ENCODE measurements around the gene SKOR2.

The SKOR2 gene

DNA sequence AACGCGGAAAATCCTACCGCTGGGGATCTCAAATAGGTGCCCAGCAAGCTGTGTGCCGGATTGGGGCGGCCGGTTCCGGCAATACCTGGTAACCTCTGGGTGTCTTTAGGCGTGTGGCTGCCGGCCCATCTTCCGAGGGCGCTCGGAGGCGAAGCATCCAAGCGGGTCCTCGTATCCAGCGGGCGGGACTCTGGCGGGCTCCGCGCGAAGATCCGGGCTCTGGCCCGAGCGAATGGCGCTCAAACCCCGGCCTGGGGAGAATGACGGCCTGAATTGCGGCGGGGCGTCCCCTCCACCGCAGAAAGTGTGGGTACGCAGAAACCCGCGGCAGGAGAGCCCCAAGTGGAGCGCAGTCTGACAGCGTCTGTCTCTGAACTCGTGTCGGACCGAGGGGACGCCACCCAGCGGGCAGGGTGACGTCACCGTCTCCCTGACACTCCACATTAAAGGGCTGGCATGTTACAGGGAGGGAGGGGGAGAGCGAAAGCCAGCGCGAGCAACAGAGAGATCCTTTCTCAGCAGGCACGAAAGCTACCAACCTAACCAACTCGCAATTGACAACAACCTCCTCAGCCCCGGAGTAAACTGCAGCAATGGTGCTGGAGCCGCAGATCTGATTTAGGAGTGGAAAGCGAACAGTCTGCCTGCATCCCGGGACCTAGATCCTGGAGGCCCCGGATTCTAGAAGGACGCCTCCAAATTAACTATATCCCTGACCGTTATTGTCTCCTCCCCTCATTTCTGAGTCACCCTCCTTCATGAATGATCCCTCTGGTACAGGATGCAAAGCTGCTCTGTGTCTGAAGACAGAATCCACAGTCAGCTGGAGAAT is at the start of gene SKOR2:
Gene SKOR2, minus strand, starts transcription at position 372 of the 832 bp plus-strand sequence. CDS start 2,477 bp downstream, outside the sequence.
- DNase-seq (ENCODE audit: low spot score): no peak

DNA sequence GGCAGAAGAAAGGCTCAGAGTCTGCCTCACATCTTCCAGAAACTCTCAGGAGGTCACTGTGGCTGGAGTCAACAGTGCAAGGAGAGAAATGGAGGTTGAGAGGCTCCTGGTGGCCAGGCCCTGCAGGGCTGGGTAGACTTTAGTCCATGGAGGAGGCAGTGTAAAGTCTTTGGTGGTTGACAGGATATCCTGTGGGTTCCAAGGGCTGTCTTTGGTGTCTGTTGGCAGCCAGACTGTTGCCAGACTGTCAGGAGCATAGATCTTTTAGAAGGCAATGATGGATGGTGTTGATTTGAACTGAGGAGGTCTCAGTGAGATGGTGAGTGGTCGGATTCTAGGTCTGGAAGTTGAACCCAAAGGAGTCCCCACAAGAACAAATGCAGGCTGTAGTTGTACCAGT is 45.0 kb upstream of the SKOR2 start:
- DNase-seq (ENCODE audit: low spot score): no peak

GRCh38 chr18:47294801-47295200 is 43.3 kb upstream of the SKOR2 start:
- DNase-seq (ENCODE audit: low spot score): no peak

DNA sequence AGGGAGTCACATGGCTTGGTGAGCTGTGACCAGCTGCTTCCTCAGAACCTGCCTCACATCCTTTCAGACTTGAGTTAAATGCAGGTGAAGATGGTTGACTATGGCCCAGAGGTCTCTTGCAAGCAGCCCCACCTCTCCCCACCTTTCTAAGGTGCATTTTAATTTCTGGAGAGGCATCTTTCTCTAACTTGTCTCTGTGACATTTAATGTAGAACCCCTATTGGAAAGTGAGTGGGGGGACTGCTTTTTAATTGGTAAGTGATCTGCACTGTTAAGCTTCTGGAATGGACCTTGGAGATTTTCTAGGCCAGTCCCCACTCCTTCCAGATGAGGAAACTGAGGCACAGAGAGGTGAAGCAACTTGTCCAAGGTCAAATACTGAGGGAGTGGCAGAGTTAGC is 37.3 kb upstream of the SKOR2 start:
- no peak for DNase-seq (ENCODE audit: low spot score)

- no peak for DNase-seq (ENCODE audit: low spot score)
Observed at GRCh38 chr18:47287911-47288585, 36.6 kb upstream of the SKOR2 start.

- DNase-seq (ENCODE audit: low spot score): no peak
Observed at GRCh38 chr18:47286776-47287410, 35.4 kb upstream of the SKOR2 start.

- no peak for DNase-seq (ENCODE audit: low spot score)
Observed at GRCh38 chr18:47285456-47285855, 34.0 kb upstream of the SKOR2 start.

DNA sequence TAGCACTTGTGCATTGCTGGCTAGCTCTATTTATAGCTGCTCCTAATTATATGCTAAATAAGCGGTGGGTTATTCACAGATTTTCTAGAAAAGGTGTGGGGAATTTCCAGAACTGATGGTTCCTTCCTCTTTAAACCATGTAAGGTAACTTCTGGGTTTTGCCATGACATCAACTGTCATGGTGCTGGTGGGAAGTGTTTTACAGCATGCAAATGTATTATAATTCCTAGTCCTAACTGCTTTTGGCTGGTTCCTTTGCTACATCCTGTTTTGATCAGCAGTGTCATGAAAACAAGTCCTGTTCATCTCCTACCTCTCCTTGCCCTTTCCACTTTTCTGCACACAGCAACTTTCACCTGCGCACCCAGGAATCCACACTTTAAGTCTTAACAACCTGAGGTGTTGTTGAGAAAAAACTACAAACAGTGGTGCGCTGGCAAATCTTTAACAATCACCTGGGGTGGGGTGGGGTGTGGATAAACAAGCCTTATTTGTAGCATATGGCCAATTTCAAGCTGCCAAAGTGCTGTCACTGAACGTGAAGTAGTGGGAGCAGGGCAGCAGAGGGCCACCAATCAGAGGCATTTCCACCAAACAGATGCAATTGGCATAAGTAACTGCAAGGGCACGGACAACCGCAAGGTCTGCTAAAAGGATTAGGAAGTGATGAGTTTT is 33.4 kb upstream of the SKOR2 start:
- no peak for DNase-seq (ENCODE audit: low spot score)

DNA sequence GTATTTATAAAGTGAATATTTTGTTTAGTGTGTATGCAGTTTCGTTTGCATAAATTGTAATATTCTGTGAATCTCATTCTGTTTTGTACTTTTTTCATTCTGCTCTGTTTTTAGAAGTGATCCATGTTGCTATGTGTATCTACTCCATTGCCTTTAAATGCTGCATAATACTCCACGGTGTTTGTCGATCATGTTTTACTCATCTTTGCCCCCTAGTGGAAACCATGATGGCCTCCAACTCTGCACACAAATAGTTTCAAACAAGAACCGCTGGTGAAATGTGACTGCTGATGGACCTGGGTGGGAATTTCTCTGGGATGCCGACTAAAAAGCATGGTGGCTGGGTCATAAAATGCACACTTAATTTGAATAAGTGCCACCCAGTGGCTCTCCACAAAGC is 32.0 kb upstream of the SKOR2 start:
- DNase-seq (ENCODE audit: low spot score): peak; percentile 22

DNA sequence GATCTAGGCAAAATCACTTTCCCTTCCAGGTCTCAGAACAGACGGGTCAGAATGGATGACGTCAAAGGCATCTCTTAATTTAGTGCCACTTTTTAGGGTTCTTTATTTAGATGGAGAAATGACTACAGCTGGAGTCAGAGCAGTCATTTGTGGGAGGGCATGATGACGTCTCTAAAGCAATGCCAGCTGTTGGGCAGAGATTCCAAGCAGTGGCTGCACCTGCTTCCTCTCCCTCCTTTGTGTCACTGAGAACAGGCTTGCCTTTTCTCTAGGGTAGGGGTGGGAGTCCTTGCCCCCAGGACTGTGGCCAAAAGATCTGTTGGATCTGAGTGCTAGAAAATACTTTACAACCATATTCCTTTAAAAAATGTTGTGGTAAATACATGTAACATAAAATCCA is 28.7 kb upstream of the SKOR2 start:
- DNase-seq (ENCODE audit: low spot score): no peak

GRCh38 chr18:47274961-47275360 is 23.5 kb upstream of the SKOR2 start:
- no peak for DNase-seq (ENCODE audit: low spot score)

DNA sequence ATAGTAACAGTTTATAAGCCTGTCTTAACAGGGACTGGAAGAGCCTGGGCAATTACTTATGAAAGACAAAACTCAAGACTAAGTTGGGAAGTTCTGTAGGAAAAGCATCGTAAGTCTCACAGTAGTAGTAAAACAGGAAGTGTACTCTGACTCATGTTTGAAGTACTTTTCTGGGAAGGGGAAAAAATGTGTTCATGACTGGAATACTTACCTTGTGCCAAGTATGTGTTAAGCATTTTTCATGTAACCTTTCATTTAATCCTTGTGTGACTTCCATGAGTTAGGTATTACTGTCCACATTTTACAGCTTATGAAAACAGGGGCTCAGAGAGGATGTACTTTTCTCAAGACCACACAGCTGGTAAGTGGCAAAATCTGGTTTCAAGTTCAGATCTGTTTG is 13.7 kb upstream of the SKOR2 start:
- DNase-seq (ENCODE audit: low spot score): peak; percentile 31

DNA sequence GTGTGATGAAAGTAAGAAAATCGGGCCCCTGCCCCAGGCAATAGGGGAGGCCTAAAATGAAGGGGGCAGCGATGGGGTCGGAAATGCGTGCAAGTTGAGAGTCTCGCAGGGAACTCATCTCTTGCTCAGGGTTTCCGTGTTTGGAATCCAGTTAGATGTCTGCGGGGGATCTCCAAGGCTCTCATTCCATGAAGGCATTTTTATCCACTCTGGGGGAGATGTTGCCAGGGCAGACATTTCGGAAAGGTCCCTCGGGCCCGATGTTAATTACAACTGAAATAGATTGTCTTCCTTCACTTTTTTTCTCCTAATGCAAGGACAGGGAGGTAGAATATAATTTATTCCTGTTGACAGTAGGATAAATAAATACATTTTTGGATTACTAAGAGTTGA is 12.8 kb upstream of the SKOR2 start:
- no peak for DNase-seq (ENCODE audit: low spot score)

DNA sequence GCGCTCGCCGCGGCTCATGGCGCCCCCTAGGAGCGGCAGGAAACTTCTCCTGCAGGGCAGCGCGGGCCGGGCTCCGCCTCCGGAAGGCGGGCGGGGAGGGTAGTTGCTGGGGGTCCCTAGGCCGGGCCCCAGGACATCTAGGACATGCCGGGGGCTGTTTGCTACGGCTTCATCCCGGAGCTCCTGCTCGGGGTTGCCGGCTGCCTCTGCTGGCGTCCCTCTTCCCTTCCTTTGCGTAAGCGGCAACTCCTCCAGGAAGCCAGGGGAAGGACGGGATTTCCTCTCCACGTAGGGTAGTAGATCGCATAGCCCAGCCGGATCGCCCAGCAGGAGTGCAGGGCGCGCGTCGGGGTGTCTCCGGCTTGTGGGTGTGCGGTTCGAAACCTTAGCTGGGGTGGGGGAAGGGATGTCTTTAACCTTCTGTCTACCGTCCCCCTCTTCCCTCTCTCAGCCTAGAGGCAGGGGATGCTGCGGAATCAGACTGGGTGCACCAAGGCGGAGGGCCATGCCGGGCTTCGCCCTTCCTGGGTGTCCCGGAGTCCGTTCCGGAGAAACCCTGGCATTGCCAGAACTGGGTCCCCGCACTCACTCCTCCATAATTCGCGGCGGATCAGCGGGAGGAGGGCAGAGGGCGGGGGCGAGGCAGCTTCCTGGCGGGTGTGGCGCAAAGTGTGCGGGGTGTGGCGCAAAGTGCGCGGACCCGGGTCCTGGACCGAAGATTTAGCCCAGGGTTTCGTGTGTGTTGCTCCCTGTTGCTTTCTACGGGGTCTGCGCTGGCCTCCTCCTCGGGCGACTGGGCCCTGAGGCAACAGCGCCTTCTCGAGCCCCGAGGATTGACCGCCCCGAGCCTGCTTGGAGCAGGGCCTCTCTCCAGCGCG is 12.2 kb upstream of the SKOR2 start:
- DNase-seq (ENCODE audit: low spot score): no peak

DNA sequence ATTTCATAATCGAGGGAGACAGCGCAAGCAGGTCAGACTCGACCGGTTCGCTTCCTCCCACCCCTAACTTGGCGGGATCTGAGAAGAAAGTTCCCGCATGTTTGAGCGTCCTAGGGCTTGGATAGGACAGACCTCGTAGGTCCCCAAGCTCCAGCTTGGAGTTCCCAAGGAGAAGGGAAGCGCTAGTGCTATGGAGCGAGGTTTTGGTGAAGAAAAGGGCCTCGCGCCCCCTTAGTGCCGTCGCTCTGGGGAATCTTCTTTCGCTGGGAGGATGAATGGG is 11.6 kb upstream of the SKOR2 start:
- no peak for DNase-seq (ENCODE audit: low spot score)

DNA sequence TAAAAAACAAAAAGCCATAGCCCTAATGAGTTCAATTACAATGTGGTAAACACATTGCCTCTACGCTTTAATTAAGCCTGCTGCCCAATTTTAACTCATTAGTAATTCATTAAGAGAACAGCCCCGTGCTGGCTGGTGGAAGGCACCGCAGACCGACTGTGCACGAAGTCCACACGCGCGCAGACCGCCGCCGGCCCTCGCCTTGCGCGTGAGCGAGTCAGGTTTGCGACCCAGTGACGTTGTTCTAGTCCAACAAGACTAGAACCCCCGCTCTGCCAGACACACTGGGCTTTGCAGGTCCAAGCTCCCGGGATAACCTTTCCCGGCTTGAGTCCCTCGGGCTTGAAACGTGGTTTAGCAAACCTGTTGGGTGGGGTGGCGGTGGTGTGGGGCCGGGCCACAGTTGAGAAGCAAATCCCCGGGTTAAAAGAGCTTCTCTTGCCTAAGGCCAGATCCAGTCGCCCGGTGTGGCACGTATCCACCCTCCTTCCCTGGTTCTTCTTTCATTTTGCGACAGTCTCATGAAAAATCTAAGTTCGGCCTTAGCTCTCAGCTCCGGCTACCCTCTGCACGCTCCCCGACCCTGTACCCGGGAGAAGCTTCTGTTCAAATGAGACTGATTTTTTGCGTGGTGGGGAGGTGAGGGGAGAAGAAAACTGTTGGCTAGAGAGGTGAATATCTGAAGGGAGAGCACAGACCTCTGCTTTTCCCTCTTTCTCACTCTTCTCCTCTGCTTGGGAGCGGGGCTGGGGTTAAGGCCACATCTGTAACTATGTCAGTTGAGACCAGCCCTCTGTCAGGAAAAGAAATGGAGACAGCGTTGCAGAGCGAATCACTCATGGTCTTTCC is 11.1 kb upstream of the SKOR2 start:
- no peak for DNase-seq (ENCODE audit: low spot score)

- DNase-seq (ENCODE audit: low spot score): no peak
Observed at GRCh38 chr18:47261902-47262300, 10.4 kb upstream of the SKOR2 start.

DNA sequence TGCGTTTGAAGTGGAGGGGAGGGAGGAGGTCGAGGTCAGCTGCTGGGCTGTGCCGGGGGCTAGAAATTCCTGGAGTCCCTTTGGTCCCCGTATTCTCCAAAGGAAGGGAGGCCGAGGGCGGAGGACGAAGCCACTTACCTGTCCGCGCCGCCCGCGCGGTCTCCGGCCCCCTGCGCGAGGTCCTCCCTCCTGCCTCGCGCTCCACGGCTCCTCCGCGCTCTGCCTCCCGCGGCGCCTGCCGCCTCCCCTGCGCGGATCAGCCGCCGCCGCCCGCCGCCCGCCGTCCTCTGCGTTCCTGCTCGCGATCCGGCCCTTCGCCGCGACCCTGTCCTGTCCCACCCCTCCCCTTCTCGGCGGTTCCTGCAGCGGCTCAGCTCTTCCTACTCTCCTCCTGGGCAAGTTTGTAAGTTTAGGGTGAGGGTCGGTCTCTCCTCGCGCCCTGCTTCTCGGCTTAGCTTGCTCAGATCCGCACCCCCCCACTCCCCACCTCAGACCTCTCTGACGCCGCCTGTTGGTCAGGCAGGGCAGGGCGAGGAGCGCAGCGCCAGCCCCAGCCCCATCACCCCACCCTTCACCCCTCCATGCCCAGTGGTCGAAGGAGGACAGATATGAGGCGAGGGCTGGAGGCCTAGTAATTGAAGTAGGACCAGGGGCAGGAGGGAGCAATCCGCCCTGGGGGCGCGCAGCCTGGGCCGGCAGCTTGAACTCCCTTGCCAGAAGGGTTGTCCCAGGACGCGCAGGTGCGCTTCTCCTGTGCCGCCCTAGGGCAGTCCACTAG is 9.7 kb upstream of the SKOR2 start:
- no peak for DNase-seq (ENCODE audit: low spot score)

DNA sequence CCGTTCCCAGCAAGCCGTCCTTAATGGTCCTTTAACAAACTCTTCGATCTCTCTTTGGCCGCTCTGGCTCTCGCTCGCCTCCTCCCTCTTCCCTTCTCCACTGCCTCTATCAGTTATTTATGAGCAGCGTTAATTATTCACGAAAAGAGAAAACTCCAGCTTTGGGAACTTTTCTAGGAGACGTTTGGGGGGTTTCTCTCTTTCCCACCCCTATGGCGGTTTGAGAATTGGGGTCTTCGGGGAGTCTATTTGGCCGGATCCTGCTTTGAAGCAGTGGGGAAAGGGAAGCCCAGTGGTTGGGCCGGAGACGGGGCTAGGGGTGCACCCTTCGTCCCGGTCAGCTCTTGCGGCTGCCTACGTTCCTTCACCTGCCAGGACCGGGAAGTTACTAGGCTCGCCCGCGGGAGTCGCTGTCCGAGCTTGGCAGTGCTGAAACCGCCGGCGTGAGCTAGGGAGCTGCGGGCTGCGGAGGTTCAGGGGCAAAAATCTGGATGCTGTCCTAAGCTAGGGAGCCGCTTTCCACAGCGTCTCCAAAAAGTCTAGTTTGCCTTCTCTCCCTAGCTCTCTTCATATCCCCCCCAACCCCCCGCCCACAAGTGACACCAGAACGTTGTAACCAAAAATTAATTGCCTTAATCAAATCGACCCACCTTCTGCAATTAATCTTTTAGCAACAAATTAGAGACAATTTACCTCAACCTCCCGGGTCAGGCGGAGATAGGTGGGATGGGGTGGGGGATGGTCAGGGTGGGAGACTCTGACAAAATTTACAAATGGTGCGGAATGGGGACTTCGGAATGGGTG is 8.9 kb upstream of the SKOR2 start:
- peak; percentile 53 for DNase-seq (ENCODE audit: low spot score)

Data from AG08395 (cell line).